SK-N-SH (cell line): ENCODE data around the gene FBXO42. TPM values are rescaled to one million over a fixed set of nuclear protein-coding genes. Genes with fewer than 3 reads are reported as not detected.

Experiments
- CTCF ChIA-PET: fragments of 300-600, 350-600 bp; formaldehyde crosslinking; extraction: SDS; loops from one replicate; lab custom pipeline; 2021; lab: Yijun Ruan, JAX
- POLR2A ChIA-PET: fragments of 350-600 bp; sonication (Branson Sonifier 250); formaldehyde crosslinking; extraction: SDS; loops from one replicate; lab custom pipeline; 2020; ENCODE audit warnings: antibody characterized with exemption, inconsistent platforms; lab: Yijun Ruan, JAX
- DNase-seq: peaks from one replicate; pipeline ENCODE4 v3.0.0; 2012
- H2AFZ ChIP-seq: fragments of 200-600 bp; sonication (generic); 2 replicates; pipeline ENCODE4 v1.8.1; 2016; ENCODE audit warnings: antibody characterized with exemption, mild to moderate bottlenecking, low read depth
- H3F3A ChIP-seq: fragments of 200-600 bp; sonication (generic); replicated peaks from 2 replicates; pipeline ENCODE3; 2016; ENCODE audit warnings: antibody characterized with exemption, mild to moderate bottlenecking; ENCODE audit not compliant: insufficient read depth
- H3K27ac ChIP-seq, 2 experiments: fragments of 200-500 bp in 1 of 2; fragments of 200-600 bp in 1 of 2; sonication (Bioruptor generic) in 1 of 2; sonication (generic), shearing (Covaris generic) in 1 of 2; 2 replicates each; pipeline versions ENCODE4 v1.5.1 to v1.6.1; 2014 to 2016; ENCODE audit warnings: low read depth in 2 of 2, inconsistent platforms in 1 of 2, low read length in 1 of 2, mild to moderate bottlenecking in 1 of 2, mixed read lengths in 1 of 2
- H3K27me3 ChIP-seq: fragments of 200-600 bp; sonication (generic), shearing (Covaris generic); 2 replicates; pipeline ENCODE4 v1.6.1; 2016; ENCODE audit warnings: mixed run types; ENCODE audit not compliant: insufficient read depth
- H3K36me3 ChIP-seq, 2 experiments: fragments of 200-500 bp in 1 of 2; fragments of 200-600 bp in 1 of 2; sonication (Bioruptor generic) in 1 of 2; sonication (generic) in 1 of 2; replicated peaks in 1 of 2; 2 replicates each; pipeline versions ENCODE3 to v1.5.1; 2014 to 2016; ENCODE audit warnings: low read length in 1 of 2, mild to moderate bottlenecking in 1 of 2; ENCODE audit not compliant: insufficient read depth in 2 of 2, control insufficient read depth in 1 of 2
- H3K4me1 ChIP-seq, 2 experiments: fragments of 200-500 bp in 1 of 2; fragments of 200-600 bp in 1 of 2; sonication (Bioruptor generic) in 1 of 2; sonication (generic), shearing (Covaris generic) in 1 of 2; 2 replicates each; pipeline versions ENCODE4 v1.5.1 to v1.6.1; 2014 to 2016; ENCODE audit warnings: low read depth in 1 of 2, low read length in 1 of 2, mixed run types in 1 of 2; ENCODE audit not compliant: insufficient read depth in 2 of 2, control insufficient read depth in 1 of 2
- H3K4me2 ChIP-seq: fragments of 200-600 bp; sonication (generic), shearing (Covaris generic); 2 replicates; pipeline ENCODE4 v1.6.1; 2017; ENCODE audit warnings: mixed run types
- H3K4me3 ChIP-seq, 2 experiments: fragments of 200-500 bp in 1 of 2; fragments of 200-600 bp in 1 of 2; sonication (Bioruptor generic) in 1 of 2; sonication (generic), shearing (Covaris generic) in 1 of 2; 2 replicates each; pipeline versions ENCODE4 v1.5.1 to v1.8.1; 2014 to 2016; ENCODE audit warnings: low read depth in 2 of 2, inconsistent platforms in 1 of 2, low read length in 1 of 2, mild to moderate bottlenecking in 1 of 2, mixed read lengths in 1 of 2, moderate library complexity in 1 of 2
- H3K79me2 ChIP-seq: fragments of 200-600 bp; sonication (generic); 2 replicates; pipeline ENCODE4 v1.8.1; 2017; ENCODE audit warnings: mild to moderate bottlenecking; ENCODE audit not compliant: insufficient read depth
- H3K9ac ChIP-seq: fragments of 200-600 bp; sonication (generic); 2 replicates; pipeline ENCODE4 v1.6.1; 2017; ENCODE audit warnings: mixed run types
- H3K9me2 ChIP-seq: fragments of 200-600 bp; sonication (generic); 2 replicates; pipeline ENCODE4 v1.6.1; 2017; ENCODE audit warnings: mixed run types
- H3K9me3 ChIP-seq: fragments of 200-600 bp; sonication (generic); 2 replicates; pipeline ENCODE4 v1.6.1; 2017; ENCODE audit warnings: mixed run types, mild to moderate bottlenecking, moderate library complexity
- H4K20me1 ChIP-seq: fragments of 200-600 bp; sonication (generic); 2 replicates; pipeline ENCODE4 v1.6.1; 2017; ENCODE audit warnings: mild to moderate bottlenecking, mixed run types; ENCODE audit not compliant: insufficient read depth
- CHD2 ChIP-seq: fragments of 150-350 bp; IDR thresholded peaks from 2 replicates; pipeline ENCODE4 v1.6.1; 2018; ENCODE audit warnings: low read length; ENCODE audit not compliant: partially characterized antibody
- EP300 ChIP-seq, 2 experiments: IDR thresholded peaks; 2 replicates each; pipeline versions ENCODE4 v1.4.0 to v1.6.1; 2012; ENCODE audit warnings: borderline replicate concordance in 1 of 2, low read depth in 1 of 2, low read length in 1 of 2
- FOSL2 ChIP-seq: IDR thresholded peaks from 2 replicates; pipeline ENCODE4 v1.4.0; 2012; ENCODE audit warnings: low read depth, mild to moderate bottlenecking, moderate library complexity, borderline replicate concordance
- FOXJ3 ChIP-seq: sonication (generic); formaldehyde crosslinking; IDR thresholded peaks from 2 replicates; pipeline ENCODE4 v1.5.1; 2020; ENCODE audit warnings: mild to moderate bottlenecking, missing genetic modification reagents
- FOXM1 ChIP-seq: IDR thresholded peaks from 2 replicates; pipeline ENCODE4 v1.4.0; 2012; ENCODE audit warnings: low read depth, mild to moderate bottlenecking
- GABPA ChIP-seq: IDR thresholded peaks from 2 replicates; pipeline ENCODE4 v1.4.0; 2012; ENCODE audit warnings: low read depth, mild to moderate bottlenecking
- GATA2 ChIP-seq: sonication (generic); formaldehyde crosslinking; IDR thresholded peaks from 2 replicates; pipeline ENCODE4 v1.5.0; 2020; ENCODE audit warnings: mild to moderate bottlenecking, missing genetic modification reagents
- JUND ChIP-seq: IDR thresholded peaks from 2 replicates; pipeline ENCODE4 v1.4.0; 2012
- MEF2A ChIP-seq: IDR thresholded peaks from 2 replicates; pipeline ENCODE4 v1.4.0; 2012; ENCODE audit warnings: low read depth, borderline replicate concordance
- NFIC ChIP-seq: IDR thresholded peaks from 2 replicates; pipeline ENCODE4 v1.4.0; 2012; ENCODE audit warnings: borderline replicate concordance
- POLR2AphosphoS5 ChIP-seq: IDR thresholded peaks from 2 replicates; pipeline ENCODE4 v1.6.1; 2012; ENCODE audit warnings: low read depth, low read length
- RFX5 ChIP-seq: IDR thresholded peaks from 2 replicates; pipeline ENCODE4 v1.6.1; 2012; ENCODE audit warnings: mild to moderate bottlenecking, improper control_type of control experiment, low read length
- RXRA ChIP-seq: IDR thresholded peaks from 2 replicates; pipeline ENCODE4 v1.4.0; 2012; ENCODE audit warnings: low read depth, mild to moderate bottlenecking, borderline replicate concordance
- SIN3A ChIP-seq: IDR thresholded peaks from 2 replicates; pipeline ENCODE4 v1.6.1; 2012; ENCODE audit warnings: low read depth, mild to moderate bottlenecking, low read length, moderate library complexity, borderline replicate concordance
- TAF1 ChIP-seq: IDR thresholded peaks from 2 replicates; pipeline ENCODE4 v1.6.1; 2012; ENCODE audit warnings: low read depth, mild to moderate bottlenecking, low read length, moderate library complexity, borderline replicate concordance
- TEAD4 ChIP-seq: IDR thresholded peaks from 2 replicates; pipeline ENCODE4 v1.4.0; 2012; ENCODE audit warnings: mild to moderate bottlenecking, borderline replicate concordance; ENCODE audit not compliant: insufficient read depth
- YY1 ChIP-seq: IDR thresholded peaks from 2 replicates; pipeline ENCODE4 v1.4.0; 2012; ENCODE audit warnings: low read depth, mild to moderate bottlenecking
- WGBS: methylation state at CpG from one replicate; pipeline ENCODE4 v1.1.6; 2017; ENCODE audit warnings: low lambda C conversion rate; 5-methylcytosine and 5-hydroxymethylcytosine counted together
- polyA plus RNA-seq, 3 experiments: library from polyadenylated mRNA; depleted of rRNA; stranded (reverse); fragments of >200 nt; gene quantifications; 2 replicates each; pipeline ENCODE4 v1.2.3, GENCODE V29; 2012
- TF ChIP-seq, protein P1 (sequence below): fragments of 200-600 bp; sonication (generic); IDR thresholded peaks from 2 replicates; pipeline ENCODE4 v1.6.1; 2017; ENCODE audit warnings: antibody characterized with exemption, mild to moderate bottlenecking, moderate library complexity
- TF ChIP-seq, protein P2 (sequence below): IDR thresholded peaks from 2 replicates; pipeline ENCODE4 v1.6.1; 2012; ENCODE audit warnings: mild to moderate bottlenecking, low read depth, low read length, moderate library complexity
- TF ChIP-seq, protein P3 (sequence below): fragments of 150-350 bp; IDR thresholded peaks from 2 replicates; pipeline ENCODE4 v1.6.1; 2017; ENCODE audit warnings: antibody characterized with exemption, low read length, low read depth, borderline replicate concordance
- TF ChIP-seq, protein P4 (sequence below): IDR thresholded peaks from 2 replicates; pipeline ENCODE4; 2012
- TF ChIP-seq, protein P5 (sequence below): IDR thresholded peaks from 2 replicates; pipeline ENCODE4 v1.4.0; 2012; ENCODE audit warnings: low read depth, borderline replicate concordance
- TF ChIP-seq, protein P6 (sequence below): IDR thresholded peaks from 2 replicates; pipeline ENCODE4 v1.4.0; 2012; ENCODE audit warnings: low read depth

Gene FBXO42
- polyA plus RNA-seq, 1 of the 3 experiments (the other 2 are of a cell fraction), result 8.6 TPM

DNA sequence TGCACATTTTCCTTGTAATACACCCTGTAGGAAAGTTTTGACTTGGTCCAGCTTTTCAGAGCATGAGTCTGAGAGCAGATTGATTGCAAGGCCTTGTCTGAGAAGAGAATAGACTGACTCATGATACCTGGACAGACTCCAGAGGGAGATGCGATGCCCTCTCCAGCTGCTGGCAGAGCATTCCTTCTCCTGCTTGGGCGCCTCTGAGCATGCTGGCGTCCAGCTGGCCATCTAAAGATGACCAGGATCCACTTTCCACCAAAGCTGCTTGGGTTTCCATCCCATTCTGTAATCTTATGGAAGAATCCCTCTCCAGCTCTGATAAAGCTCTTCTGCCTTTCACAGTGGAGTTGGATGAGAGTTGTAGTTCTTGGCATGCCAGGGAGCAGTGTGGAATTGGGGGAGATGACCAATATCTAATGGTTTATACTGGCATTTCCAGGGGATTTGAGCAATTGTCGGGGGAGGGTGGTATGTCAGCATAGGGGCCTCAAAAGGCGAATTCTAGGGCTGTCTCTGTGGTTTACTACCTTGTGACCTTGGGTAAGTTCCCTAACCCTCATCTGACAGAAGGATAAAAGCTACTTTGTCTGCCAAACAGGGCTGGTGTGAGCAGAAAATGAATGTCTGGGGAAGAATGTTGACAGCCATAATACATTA lies 34.3 kb upstream of the FBXO42 start:
- H3K27me3 ChIP-seq, result no peaks in the 10 kb centered on the region
- 39% methylated on average over 5 of the region's 5 CpGs for WGBS
- H3K4me2 ChIP-seq, result peak overlapping the region; percentile 26
- POLR2A ChIA-PET, result no interaction called here
- no peaks in the 10 kb centered on the region for H3K9me2 ChIP-seq
- peak overlapping the region; percentile 51 to 76 for H3K27ac ChIP-seq
- H3K79me2 ChIP-seq, result peaks cover 98% of the 10 kb centered on the region
- no peak overlapping the region for H3K4me3 ChIP-seq
- no peak overlapping the region for H2AFZ ChIP-seq
- peaks cover 17 to 27% of the 10 kb centered on the region in 2 experiments; a peak in 3 of 4 replicates for H3K4me1 ChIP-seq
- CTCF ChIA-PET, result interaction anchor here (0.8 to 1.7 kb wide), 4 partner anchors 11 to 54 kb away, joined by 3 to 6 read pairs (median 3); partner anchors contain the start of gene NECAP2
- DNase-seq, result peak; percentile 16
- peaks cover 0 to 7% of the 10 kb centered on the region in 2 experiments for H3K36me3 ChIP-seq
- H3K9ac ChIP-seq, result no peak overlapping the region
- no peaks in the 10 kb centered on the region for H3K9me3 ChIP-seq
- H4K20me1 ChIP-seq, result peaks cover 91% of the 10 kb centered on the region
- H3F3A ChIP-seq, result peaks cover 35% of the 10 kb centered on the region
- TF ChIP-seq MEF2A, result no peak
- 0 out of 2 replicates have a peak, but pooled peaks have one; percentile 16 for TF ChIP-seq TEAD4
- peak; percentile 39; the same call in 1 of the 2 replicates for TF ChIP-seq POLR2AphosphoS5
- TF ChIP-seq, protein P1, sequence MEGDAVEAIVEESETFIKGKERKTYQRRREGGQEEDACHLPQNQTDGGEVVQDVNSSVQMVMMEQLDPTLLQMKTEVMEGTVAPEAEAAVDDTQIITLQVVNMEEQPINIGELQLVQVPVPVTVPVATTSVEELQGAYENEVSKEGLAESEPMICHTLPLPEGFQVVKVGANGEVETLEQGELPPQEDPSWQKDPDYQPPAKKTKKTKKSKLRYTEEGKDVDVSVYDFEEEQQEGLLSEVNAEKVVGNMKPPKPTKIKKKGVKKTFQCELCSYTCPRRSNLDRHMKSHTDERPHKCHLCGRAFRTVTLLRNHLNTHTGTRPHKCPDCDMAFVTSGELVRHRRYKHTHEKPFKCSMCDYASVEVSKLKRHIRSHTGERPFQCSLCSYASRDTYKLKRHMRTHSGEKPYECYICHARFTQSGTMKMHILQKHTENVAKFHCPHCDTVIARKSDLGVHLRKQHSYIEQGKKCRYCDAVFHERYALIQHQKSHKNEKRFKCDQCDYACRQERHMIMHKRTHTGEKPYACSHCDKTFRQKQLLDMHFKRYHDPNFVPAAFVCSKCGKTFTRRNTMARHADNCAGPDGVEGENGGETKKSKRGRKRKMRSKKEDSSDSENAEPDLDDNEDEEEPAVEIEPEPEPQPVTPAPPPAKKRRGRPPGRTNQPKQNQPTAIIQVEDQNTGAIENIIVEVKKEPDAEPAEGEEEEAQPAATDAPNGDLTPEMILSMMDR, result no peak
- TF ChIP-seq SIN3A, result peak; percentile 82; the same call in 1 of the 2 replicates
- no peak for TF ChIP-seq RFX5
- TF ChIP-seq JUND, result peak; percentile 78
- no peak for TF ChIP-seq RXRA
- peak in 1 of 2 experiments; percentile 47; a peak in 1 of 4 replicates for TF ChIP-seq EP300 (IDR thresholded peaks at IDR 0.05; ENCODE audit: borderline replicate concordance in 1 of 2, low read depth in 1 of 2, low read length in 1 of 2)
- TF ChIP-seq, protein P2, sequence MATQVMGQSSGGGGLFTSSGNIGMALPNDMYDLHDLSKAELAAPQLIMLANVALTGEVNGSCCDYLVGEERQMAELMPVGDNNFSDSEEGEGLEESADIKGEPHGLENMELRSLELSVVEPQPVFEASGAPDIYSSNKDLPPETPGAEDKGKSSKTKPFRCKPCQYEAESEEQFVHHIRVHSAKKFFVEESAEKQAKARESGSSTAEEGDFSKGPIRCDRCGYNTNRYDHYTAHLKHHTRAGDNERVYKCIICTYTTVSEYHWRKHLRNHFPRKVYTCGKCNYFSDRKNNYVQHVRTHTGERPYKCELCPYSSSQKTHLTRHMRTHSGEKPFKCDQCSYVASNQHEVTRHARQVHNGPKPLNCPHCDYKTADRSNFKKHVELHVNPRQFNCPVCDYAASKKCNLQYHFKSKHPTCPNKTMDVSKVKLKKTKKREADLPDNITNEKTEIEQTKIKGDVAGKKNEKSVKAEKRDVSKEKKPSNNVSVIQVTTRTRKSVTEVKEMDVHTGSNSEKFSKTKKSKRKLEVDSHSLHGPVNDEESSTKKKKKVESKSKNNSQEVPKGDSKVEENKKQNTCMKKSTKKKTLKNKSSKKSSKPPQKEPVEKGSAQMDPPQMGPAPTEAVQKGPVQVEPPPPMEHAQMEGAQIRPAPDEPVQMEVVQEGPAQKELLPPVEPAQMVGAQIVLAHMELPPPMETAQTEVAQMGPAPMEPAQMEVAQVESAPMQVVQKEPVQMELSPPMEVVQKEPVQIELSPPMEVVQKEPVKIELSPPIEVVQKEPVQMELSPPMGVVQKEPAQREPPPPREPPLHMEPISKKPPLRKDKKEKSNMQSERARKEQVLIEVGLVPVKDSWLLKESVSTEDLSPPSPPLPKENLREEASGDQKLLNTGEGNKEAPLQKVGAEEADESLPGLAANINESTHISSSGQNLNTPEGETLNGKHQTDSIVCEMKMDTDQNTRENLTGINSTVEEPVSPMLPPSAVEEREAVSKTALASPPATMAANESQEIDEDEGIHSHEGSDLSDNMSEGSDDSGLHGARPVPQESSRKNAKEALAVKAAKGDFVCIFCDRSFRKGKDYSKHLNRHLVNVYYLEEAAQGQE, result no peak
- peak; percentile 15; the same call in 1 of the 2 replicates for TF ChIP-seq TAF1
- TF ChIP-seq, protein P3, sequence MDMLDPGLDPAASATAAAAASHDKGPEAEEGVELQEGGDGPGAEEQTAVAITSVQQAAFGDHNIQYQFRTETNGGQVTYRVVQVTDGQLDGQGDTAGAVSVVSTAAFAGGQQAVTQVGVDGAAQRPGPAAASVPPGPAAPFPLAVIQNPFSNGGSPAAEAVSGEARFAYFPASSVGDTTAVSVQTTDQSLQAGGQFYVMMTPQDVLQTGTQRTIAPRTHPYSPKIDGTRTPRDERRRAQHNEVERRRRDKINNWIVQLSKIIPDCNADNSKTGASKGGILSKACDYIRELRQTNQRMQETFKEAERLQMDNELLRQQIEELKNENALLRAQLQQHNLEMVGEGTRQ, result no peak
- no peak for TF ChIP-seq CHD2
- TF ChIP-seq, protein P4, sequence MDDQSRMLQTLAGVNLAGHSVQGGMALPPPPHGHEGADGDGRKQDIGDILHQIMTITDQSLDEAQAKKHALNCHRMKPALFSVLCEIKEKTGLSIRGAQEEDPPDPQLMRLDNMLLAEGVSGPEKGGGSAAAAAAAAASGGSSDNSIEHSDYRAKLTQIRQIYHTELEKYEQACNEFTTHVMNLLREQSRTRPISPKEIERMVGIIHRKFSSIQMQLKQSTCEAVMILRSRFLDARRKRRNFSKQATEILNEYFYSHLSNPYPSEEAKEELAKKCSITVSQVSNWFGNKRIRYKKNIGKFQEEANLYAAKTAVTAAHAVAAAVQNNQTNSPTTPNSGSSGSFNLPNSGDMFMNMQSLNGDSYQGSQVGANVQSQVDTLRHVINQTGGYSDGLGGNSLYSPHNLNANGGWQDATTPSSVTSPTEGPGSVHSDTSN, result peak; percentile 85
- no peak for TF ChIP-seq YY1
- TF ChIP-seq, protein P5, sequence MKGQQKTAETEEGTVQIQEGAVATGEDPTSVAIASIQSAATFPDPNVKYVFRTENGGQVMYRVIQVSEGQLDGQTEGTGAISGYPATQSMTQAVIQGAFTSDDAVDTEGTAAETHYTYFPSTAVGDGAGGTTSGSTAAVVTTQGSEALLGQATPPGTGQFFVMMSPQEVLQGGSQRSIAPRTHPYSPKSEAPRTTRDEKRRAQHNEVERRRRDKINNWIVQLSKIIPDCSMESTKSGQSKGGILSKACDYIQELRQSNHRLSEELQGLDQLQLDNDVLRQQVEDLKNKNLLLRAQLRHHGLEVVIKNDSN, result no peak
- TF ChIP-seq FOXJ3 (CRISPR knock-in tag), result no peak
- TF ChIP-seq FOXM1, result no peak
- no peak for TF ChIP-seq GABPA
- TF ChIP-seq, protein P6, sequence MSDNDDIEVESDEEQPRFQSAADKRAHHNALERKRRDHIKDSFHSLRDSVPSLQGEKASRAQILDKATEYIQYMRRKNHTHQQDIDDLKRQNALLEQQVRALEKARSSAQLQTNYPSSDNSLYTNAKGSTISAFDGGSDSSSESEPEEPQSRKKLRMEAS, result peak; percentile 69; the same call in 1 of the 2 replicates
- TF ChIP-seq FOSL2, result peak; percentile 77; the same call in 1 of the 2 replicates
- peak; percentile 89 for TF ChIP-seq NFIC
- TF ChIP-seq GATA2 (CRISPR knock-in tag), result no peak
